HCEC 1CT (cell line): Measurements from ENCODE around the gene TTC32.

Experiments used
- DNase-seq: peaks from one replicate; pipeline ENCODE4 v3.0.0-alpha.2; 2017

The TTC32 gene

DNA sequence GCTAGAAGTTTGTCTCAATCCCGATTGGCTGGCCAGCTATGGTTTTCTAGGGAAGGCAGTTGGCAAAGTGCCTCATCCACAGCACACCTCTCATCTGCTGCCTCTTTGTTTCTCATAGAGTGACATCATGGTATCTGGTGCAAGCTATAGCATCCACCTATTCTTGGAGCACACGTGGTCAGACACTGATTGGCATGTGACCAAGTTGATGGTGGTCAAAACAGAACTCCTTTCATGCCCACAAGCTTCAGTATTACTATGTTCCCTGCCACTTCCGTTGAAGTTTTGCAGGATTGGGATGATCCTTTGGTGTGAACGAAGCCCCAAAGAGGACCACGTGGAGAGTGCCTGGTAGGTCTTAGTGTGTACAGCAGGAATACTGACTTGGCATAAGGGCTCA is 28.8 kb downstream of the TTC32 start:
- no peak for DNase-seq

DNA sequence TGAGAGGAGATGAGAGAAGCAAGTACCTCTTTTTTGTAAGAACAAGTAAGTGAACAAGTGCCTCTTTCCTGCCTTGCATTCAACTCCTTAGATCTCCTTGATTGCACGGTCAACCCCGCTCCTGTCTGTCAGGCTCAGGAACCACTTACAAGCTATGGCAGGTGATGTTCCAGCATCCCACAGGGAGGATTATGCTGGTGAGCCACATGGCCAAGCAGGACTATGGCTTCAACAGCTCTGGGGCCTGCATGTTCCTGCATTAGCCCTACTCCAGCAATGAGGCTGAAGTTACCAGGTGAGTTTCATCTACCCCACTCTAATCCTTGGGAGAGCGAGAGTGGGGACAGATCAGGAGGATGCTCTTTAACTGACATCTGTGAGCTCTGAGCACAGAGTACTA is 29.5 kb downstream of the TTC32 start:
- DNase-seq = no peak

DNA sequence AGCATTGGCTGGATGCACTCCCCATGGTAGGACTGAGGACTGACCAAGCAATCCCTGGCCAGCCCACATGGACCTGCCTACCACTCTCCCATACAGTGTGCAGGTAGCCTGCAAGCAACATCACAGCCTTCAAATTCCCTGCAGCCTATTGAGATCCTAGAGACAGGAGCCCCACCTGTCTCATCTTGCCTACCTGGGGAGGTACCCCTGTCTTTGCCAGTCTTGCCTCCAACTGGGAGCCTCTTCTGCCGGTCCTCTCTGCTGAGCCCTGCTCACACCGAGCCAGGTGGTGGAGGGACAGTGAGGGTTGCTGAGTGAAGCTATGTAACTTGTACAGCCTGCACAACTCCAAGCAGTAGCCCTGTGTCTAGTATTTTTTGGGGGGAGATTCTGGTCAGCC is 29.9 kb downstream of the TTC32 start:
- no peak for DNase-seq

DNA sequence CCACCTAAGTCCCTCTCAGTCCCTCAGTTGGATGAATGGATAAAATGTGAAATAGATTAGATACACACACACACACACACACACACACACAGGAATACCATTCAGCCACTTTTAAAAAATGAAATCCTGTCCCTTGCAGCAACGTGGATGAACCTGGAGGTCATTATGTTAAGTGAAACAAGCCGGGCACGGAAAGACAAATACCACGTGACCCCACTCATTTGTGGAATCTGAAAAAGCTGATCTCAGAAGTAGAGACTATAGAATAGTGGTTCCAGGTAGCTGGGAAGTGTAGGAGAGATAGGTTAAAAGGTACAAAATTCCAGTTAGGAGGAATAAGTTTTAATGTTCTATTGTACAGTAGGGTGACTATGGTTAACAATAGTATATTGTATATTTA is 31.0 kb downstream of the TTC32 start:
- no peak for DNase-seq

DNA sequence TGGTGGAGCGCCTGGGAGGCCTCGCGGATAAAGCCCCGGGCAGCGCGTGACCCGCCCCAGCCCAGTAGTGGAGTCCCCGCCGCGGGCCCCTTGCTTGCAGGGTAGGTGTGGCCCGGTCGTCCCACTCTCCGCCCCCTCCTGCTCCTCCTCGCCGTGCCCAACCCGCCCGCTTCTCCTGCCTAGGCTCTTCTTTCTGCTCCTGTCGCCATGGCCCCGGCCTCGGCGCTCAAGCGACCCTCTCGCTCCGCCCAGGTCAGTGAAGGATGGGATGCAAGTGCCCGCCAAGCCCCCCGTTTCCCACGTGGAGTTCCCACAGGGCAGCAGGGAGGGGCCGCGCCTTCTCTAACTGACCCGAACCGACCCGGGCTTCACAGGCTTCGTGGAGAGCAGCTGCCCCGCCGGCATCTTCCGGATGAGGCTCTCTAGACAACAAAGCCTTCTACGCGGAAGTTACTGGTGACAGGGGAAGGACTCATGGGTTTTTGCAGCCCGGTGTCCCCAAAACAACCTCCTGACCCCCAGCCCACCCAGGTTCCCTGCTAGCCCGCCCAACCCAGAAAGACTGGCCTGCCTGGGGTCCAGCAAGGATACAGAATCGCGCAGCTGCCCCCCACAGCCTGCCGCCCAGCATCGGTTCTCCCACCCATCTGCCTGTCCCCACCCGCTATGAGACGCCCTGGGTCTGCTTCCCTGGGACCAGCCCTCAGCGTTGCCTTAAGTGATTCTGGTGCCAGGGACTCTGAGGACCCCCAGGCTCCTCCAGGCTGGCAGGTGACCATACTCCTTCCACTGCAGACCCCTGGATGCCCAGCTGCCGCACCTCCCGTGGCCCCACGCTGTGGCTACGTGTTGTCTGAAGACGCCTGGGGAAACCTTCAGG is 32.8 kb downstream of the TTC32 start:
- DNase-seq = no peak

DNA sequence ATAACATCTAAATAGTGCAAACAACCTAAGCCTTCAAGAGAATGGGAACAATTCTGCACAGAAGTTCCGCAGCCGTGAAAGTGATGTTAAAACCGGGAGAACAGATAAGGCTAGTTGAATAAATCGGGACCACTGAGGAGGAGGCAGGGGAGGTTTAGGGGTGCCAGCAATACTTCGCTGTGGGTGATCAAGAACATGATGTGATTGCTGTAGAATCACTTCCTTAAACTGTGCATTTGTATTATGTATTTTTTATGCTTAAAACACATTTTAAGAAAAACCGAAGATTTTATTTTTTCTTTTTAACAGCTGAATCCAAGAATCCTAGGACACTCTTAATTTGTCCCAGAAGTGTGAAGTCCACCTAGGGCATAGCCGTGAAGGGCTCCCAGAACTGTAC is 33.6 kb downstream of the TTC32 start:
- DNase-seq = no peak

DNA sequence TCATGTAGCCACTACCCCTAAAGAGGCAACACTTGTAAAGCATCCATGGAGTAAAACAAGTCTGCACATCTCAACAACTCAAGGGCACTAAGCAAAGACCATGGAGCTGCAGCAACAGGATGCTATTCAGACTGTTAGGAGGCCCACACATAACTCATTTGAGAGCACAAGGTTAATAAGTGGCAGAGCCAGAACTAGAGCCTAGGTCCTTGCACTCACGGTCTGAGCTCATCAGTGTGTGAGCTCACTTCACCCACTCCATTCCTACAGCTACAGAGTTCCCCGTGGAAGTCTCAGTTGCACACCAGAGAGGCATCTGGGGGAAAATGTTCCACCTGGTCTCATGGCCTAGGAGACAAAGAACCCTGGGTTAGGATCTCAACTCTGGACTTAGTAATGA is 35.0 kb downstream of the TTC32 start:
- DNase-seq = no peak

DNA sequence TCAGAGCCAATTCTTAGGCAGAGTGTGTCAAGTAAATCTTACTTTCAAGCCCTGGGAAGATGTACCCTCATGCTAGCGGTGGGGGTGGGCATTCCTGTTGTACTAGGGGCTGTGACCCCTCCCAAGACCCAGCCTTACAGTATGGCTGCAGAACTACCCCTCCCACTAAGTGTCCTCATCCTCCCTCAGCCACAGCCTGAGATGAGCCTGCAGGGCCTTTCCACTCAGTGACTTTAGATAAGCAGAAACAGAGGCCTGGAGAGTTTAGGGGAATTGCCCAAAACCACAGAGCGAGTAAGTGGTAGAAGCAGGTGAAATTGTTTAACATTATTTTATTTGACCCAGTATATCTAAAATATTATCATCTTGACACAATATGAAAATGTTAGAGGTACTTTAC is 36.6 kb downstream of the TTC32 start:
- no peak for DNase-seq

DNA sequence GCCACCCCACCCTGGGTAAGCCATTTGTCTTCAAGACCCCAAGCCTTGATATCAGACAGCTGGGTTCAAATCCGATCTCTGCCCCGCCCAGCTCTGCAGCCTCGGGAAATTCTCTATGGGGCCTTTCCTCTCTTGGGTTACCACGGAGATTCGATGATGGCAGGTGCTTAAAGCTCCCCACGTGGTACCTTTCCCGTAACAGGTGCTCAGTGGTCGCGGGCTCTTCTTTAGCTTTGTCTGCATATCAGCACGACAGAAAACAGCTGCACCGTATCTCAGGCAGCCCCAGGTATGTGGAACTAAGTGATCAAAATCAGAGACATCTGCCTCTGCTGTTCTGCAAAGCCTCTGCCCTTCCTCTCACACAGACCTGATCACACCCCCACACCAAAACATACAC is 37.4 kb downstream of the TTC32 start:
- no peak for DNase-seq

DNA sequence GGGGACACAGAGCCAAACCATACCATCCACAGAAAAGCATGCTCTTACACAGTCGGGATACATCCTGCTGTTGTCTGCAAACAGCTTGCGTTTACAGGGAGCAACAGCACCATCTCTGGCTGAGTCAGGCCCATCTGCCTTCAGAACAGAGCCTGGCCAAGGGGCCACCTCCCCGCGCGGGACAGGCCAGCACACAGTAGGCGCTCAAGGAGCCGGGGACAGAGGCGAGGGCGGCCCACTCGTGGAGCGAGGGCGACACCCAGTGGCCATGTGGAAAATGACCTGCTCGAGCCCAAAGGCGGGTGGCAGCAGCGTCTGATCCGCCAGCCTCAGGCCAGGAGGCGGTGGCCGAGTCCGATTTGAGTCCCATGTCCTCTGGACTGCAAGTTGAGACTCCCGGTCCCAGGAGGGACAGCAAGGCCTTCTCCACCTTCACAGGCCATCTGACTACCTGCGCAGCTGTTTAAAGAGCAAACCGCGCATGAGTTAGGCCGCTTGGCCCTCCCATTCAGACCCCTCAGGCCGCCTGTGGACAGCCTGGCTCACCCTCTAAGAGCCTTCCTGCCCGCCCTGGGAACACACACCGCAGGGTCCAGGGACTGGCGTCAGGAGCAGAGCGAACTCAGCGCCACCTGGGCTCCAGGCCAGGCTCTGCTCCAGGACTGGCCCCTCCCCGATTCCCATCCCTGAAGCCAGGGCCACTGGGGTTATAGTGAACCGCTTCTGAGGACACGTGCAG is 38.3 kb downstream of the TTC32 start:
- DNase-seq = peak; percentile 54

DNA sequence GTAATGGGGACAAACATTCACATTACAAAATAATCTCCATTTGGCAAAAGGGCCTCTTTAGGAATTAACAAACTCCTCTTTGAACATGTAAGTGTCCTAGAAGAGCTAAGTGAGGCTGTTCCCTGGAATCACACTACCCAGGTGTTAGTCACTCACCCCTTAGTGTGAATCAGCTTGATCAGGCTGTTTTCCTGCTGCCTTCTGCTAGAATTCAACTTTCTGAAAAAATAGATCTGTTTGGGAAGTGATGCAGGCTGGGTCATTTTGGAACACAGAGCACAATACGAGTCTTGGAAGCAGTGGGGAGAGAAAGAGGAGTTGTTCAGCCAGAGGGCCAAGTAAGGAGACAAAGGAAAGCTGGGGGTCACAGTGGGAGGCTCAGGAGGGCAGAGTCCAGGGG is 40.0 kb downstream of the TTC32 start:
- peak; percentile 39 for DNase-seq

DNA sequence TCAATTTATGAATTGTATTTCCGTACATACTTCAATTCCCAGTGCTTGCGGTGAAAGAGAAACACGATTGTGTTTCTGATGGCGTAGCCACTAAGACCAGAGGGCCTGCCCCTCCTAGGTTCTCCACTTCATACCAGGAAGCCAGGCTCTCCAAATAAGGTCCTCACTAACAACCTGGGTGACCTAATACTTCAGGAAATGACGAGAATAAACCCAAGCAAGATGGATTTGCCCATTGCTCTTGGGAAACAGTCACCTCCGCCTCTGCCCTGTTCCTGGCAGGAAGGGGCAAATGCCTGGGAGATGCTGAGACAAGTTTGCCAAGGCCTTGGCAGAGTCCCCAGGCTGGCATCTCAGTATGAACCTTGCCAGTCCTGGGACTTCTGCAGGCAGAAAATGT is 41.8 kb downstream of the TTC32 start:
- peak; percentile 15 for DNase-seq

DNA sequence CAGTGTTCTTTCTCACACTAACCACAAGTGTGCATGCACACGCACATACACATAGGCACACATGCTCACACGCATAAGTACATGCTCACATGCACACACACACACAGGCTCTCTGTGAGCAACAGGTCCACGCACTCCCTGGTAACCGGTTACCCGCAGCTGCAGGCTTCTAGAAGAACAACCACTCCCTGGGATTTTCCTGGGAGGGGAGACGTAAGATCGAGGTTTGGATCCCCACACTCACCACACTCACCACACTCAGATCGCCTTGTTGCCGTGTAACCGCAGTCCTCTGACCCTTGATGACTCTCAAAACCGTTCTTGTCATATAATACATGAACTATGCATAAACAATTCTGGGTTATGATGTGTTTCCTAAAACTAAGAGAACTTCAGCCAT is 42.2 kb downstream of the TTC32 start:
- peak; percentile 65 for DNase-seq

DNA sequence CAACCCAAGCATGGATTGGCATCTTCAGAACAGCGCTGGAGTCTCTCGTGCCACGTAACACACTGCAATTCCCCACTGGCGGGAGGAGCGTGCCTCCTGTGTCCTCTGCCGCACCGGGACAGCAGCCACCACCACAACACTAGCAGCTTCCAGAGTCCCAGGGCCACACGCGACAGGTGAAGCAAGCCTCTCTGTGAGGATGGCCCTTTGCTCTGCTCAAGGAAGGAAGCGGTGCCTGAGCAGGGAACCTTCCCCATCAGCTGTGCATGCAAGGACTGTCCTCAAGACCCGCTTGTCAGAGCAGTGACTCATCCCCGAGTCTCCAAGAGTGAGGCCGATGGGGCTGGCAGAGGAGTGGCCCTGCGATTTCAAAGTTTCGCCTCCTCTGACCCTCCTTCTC is 44.0 kb downstream of the TTC32 start:
- DNase-seq = no peak

DNA sequence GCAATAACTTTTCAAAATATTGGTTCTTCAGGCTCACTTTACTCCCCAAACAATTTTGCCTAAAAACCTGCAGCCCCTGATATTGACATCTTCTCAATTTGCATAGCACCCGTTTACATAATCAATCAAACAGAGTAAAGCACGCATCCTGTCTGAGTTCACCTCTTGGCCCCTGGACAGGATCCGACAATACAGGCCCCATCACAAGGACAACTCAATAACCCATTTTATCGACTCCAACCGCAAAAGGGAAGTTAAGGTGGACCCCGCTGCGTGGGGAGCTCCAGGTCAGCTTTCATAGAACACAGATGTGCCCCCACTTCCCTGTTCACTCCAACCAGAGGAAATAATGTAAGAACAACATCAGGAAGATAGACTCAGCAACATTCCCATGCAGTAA is 44.7 kb downstream of the TTC32 start:
- no peak for DNase-seq

DNA sequence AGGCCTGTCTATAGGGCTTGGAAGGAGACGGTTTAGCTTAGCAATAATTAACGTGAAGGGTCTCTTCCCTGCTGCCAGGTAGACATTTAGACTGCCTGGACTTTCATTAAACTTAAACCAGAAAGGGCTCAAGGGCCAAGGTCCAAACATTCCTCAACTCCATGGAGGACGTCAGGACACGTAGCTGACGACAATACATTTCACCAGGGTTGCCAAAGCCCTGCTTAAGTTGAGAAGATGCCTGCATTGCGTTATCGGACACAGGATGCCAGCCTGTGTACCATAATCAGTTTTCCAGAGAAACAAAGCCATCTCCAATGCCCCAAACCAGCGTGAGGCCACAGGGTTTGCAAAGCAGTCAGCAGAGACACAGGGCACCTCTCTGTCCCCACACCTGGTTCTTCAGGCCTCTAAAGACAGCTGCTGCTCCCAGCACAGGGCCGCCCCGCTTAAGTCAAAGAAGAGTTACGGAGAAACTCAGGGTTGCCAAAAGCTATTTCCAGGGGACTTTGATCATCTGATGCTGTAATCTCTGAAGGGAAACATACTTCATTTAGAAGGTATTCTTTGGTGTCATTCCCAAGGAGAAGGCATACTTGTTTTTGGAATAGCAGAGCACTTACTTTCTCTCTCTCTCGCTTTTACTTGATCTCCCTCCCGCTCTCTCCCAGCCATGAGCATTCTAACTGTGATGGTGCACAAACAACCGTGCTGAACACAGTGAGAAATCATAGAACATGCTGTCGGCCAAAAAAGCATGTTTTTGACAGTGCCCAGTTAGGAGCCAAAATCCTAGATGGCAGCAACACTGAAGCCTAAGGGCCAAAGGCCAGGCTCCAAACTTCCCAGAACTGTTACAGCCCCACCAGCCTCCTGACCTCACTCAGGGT is 46.0 kb downstream of the TTC32 start:
- DNase-seq = no peak

DNA sequence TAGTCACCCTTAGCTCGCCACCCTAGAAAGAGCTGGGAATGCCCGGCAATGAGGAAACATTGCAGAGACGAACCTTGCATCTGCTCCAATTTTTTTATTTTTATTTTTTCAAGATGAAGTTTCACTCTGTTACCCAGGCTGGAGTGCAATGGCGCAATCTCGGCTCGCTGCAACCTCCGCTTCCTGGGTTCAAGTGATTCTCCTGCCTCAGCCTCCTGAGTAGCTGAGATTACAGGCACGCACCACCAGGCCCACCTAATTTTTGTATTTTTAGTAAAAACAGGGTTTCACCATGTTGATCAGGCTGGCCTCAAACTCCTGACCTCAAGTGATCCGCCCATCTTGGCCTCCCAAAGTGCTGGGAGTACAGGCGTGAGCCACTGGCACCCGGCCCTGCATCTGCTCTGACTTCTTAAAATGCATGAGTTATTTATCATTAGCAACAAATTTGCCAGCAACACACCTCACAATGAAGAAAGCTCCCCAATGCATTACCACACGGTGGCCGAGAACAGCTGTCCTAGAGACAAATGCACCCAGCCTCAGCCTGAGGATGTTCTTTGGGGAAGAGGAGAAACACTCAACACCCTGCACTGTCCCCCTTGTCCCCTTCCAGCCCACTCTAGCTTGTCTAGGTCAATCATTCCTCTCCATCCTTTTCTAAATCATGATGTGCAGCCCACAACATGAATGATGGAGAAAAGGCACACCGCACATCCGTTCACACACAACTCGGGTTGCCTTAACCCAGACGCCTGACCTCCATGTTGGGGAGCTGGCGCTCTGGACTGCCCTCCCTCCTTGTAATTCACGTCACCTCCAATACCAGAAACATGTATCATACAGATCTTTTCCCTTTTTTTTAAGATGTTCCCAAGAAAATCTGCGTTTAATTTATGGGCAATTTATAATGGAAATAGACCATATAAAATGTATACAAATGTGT is 46.9 kb downstream of the TTC32 start:
- no peak for DNase-seq

DNA sequence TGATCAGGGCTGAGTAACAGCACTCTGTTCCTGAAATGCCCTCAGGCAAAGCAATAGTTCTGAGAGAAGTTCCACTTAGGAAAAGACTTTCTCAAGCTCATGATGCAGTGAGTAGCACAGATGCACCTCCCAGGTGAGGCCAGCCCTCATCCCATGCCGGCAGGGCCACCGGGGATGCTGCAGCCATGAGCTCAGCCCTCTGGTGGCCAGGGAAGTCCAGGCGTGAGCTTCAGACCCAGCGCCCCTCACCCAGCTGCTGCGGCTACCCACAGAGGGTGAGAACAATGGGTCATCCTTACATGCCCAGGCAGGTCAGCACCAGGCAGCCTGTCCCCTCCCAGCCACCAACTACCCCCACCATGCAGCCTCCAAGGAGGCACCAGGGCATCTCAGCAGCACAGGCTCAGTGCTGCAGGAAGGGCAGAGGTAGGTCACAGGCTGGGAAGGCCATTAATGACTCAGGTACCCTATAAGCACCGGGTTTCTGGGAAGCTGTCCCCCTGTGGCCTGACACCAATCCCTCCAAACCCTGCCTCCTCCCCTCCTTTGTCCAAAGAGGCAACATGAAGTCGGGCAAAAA is 50.6 kb downstream of the TTC32 start:
- no peak for DNase-seq

DNA sequence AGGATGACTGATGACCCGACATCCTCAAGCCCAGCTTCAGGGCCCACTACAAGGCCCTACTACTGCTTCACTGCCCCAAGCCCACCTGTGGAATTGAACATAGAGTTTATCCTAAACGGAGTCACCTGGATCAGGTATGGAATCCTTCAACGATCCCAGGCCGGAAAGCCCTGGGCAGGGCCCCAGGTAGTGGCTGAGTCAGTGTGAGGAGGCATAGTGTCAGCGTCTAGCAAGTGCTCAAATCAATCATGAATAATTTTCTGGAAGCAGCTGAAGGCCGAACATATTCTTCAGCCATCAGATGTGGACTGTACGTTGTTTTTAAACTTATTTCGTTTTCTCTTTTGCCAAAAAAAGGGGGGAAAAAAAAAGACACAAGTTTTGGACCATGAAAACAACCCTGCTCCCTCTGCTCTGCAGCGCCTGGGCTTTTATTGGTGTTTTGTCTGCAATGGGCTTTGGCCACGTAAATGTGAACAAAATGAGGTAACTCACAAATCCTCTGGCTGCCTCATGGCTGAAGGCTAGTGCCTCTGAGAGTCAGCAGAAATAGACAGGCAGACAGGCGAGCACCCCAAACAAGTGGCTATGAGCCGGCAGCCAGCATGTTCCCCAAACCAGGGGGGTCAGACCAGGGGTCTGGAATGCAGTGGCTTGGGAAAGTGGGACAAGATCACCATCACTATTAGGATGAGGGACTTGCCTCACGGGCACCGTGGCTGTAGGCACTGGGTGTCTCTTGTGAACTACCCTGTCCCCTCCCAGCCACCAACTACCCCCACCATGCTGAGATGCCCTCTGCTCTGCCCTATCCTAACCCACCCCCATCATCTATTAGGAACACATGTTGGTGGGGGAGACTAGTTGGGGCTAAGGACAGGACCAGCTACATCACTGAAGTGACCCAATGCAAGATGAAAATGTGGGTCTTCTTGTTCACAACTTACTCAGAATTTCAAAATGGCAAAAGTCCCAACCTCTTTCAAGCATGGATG is 51.4 kb downstream of the TTC32 start:
- DNase-seq = no peak

DNA sequence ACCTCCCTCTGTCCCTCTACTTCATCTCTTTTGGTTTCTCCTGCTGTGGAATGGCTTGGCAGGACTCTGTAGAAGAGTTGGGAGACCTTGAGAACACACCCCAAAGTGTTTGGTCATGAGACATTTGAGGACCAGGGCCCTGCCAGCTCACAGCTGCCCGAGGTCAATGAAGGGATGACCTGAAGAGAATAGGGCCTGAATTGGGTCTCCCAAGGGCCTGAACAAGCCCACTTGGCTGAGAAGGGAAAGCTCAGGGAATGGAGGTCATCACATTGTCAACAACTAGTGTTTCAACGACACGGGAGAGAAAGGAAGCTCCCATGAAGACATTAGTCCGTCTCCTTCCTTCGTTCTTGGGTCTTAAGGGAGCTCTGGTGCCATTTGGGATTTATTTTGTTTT is 52.8 kb downstream of the TTC32 start:
- no peak for DNase-seq
